GM12878 (cell line): ENCODE measurements around the gene PLAC9. TPM values are rescaled to one million over a fixed set of nuclear protein-coding genes. Genes with fewer than 3 reads are reported as not detected.

ENCODE experiments used
- CBX3 ChIP-seq: fragments of 200-600 bp; sonication (generic); IDR thresholded peaks from 2 replicates; pipeline ENCODE4 v1.6.1; 2016; ENCODE audit warnings: low read depth, borderline replicate concordance
- RELA ChIP-seq: fragments of 450-650 bp; IDR thresholded peaks from 2 replicates; pipeline ENCODE4 v1.8.0; 2014; ENCODE audit warnings: borderline replicate concordance; ENCODE audit not compliant: partially characterized antibody
- SPI1 ChIP-seq: IDR thresholded peaks from 2 replicates; pipeline ENCODE4 v1.6.1; 2011; ENCODE audit warnings: low read depth, mild to moderate bottlenecking, low read length, moderate library complexity, borderline replicate concordance; ENCODE audit not compliant: insufficient read depth
- ZBED1 ChIP-seq: IDR thresholded peaks from 2 replicates; pipeline ENCODE4 v1.6.1; 2016; ENCODE audit warnings: borderline replicate concordance
- polyA plus RNA-seq, 11 experiments: library from polyadenylated mRNA; depleted of rRNA in 4 of 11; unstranded in 6 of 11; stranded (reverse) in 5 of 11; fragments of >200 nt; fragmentation: Nextera tagmentation in 4 of 11; fragmentation: Illumina TruSeq in 1 of 11; extraction: Ambion mirVana in 4 of 11; extraction: Trizol in 1 of 11; gene quantifications; 1 replicate in 1 of 11; 2 replicates in 10 of 11; pipeline versions ENCODE4 v1.2.1 to v1.2.3, GENCODE V29; 2011 to 2016; ENCODE audit warnings: inconsistent platforms in 2 of 11, missing spikeins in 2 of 11, low read depth in 1 of 11
- total RNA-seq, 4 experiments: library from RNA; depleted of rRNA in 3 of 4; stranded (reverse); fragments of >200 nt in 3 of 4; fragmentation: Illumina TruSeq in 1 of 4; extraction: Trizol in 1 of 4; gene quantifications; 2 replicates each; pipeline versions ENCODE4 v1.2.1 to v1.2.3, GENCODE V29; 2013 to 2021
- TF ChIP-seq, protein P1 (sequence below): fragments of 450-650 bp; formaldehyde crosslinking; IDR thresholded peaks from 2 replicates; pipeline ENCODE4 v1.5.0; 2022; ENCODE audit warnings: mild to moderate bottlenecking, missing genetic modification characterization
- TF ChIP-seq, protein P2 (sequence below), 3 experiments: IDR thresholded peaks in 2 of 3; conservative IDR thresholded peaks in 1 of 3; 2 replicates each; pipeline ENCODE4 v1.5.1; 2011; ENCODE audit warnings: low read depth in 3 of 3, low read length in 3 of 3, mild to moderate bottlenecking in 3 of 3, control low read depth in 2 of 3, moderate library complexity in 2 of 3, inconsistent platforms in 1 of 3, mixed read lengths in 1 of 3; ENCODE audit not compliant: control insufficient read depth in 2 of 3, insufficient read depth in 1 of 3; ENCODE audit errors: extremely low read depth in 1 of 3

The PLAC9 gene
- total and polyA plus RNA-seq, 10 of the 15 experiments (the other 5 are each of a cell fraction or from before 2014, with no cell fraction given): not detected

DNA sequence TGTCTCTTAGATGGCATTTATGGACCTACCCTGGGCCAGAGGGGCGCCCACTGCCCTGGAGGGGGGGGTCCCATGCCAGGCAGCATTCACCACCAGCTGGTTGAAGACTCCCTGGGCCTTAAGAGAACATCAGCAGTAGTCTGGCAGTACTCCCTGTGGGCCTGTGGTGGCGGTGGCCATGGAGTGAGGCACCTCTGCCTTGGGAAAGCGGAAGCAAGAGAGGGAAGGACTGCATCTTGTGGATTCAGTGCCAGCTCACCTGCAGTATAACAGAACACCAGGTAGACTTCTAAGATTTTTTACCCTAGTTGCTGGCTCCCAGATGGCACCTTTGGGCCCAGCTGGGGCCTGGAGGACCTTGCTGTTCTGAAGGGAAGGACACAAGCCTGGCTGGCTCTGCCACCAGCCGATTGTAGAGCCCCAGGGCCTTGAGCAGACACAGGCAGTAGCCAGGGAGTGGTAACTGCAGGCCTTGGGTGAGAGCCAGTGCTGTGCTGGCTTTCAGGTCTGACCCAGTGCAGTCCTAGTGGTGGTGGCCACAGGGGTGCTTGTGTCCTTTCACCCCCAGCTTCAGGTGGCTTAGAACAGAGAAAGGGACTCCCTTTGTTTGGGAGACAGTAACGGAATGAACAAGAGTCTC lies 15.8 kb downstream of the PLAC9 start (continued):
- TF ChIP-seq RELA: no peak
- no peak for TF ChIP-seq SPI1
- TF ChIP-seq, protein P1, sequence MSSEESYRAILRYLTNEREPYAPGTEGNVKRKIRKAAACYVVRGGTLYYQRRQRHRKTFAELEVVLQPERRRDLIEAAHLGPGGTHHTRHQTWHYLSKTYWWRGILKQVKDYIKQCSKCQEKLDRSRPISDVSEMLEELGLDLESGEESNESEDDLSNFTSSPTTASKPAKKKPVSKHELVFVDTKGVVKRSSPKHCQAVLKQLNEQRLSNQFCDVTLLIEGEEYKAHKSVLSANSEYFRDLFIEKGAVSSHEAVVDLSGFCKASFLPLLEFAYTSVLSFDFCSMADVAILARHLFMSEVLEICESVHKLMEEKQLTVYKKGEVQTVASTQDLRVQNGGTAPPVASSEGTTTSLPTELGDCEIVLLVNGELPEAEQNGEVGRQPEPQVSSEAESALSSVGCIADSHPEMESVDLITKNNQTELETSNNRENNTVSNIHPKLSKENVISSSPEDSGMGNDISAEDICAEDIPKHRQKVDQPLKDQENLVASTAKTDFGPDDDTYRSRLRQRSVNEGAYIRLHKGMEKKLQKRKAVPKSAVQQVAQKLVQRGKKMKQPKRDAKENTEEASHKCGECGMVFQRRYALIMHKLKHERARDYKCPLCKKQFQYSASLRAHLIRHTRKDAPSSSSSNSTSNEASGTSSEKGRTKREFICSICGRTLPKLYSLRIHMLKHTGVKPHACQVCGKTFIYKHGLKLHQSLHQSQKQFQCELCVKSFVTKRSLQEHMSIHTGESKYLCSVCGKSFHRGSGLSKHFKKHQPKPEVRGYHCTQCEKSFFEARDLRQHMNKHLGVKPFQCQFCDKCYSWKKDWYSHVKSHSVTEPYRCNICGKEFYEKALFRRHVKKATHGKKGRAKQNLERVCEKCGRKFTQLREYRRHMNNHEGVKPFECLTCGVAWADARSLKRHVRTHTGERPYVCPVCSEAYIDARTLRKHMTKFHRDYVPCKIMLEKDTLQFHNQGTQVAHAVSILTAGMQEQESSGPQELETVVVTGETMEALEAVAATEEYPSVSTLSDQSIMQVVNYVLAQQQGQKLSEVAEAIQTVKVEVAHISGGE (CRISPR knock-in tag): no peak
- TF ChIP-seq ZBED1: no peak
- TF ChIP-seq, protein P2, sequence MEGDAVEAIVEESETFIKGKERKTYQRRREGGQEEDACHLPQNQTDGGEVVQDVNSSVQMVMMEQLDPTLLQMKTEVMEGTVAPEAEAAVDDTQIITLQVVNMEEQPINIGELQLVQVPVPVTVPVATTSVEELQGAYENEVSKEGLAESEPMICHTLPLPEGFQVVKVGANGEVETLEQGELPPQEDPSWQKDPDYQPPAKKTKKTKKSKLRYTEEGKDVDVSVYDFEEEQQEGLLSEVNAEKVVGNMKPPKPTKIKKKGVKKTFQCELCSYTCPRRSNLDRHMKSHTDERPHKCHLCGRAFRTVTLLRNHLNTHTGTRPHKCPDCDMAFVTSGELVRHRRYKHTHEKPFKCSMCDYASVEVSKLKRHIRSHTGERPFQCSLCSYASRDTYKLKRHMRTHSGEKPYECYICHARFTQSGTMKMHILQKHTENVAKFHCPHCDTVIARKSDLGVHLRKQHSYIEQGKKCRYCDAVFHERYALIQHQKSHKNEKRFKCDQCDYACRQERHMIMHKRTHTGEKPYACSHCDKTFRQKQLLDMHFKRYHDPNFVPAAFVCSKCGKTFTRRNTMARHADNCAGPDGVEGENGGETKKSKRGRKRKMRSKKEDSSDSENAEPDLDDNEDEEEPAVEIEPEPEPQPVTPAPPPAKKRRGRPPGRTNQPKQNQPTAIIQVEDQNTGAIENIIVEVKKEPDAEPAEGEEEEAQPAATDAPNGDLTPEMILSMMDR (IDR thresholded peaks at IDR 0.05 in 2 of 3, conservative IDR thresholded peaks at IDR 0.05 in 1 of 3; ENCODE audit: control insufficient read depth in 2 of 3, extremely low read depth in 1 of 3, insufficient read depth in 1 of 3, low read depth in 3 of 3, low read length in 3 of 3): no peak
- TF ChIP-seq CBX3: no peak
